Neural cell (in vitro differentiated cells): ENCODE results near the gene ANO9.

Source experiments
- MXI1 ChIP-seq: fragments of 450-650 bp; conservative IDR thresholded peaks from 2 replicates; pipeline ENCODE4 v1.6.1; 2014; ENCODE audit warnings: antibody characterized with exemption, mild to moderate bottlenecking; ENCODE audit not compliant: poor library complexity, severe bottlenecking
- POLR2AphosphoS5 ChIP-seq: IDR thresholded peaks from 2 replicates; pipeline ENCODE4 v1.6.1; 2012
- TF ChIP-seq, protein P1 (sequence below): fragments of 450-650 bp; IDR thresholded peaks from 2 replicates; pipeline ENCODE4 v1.5.1; 2014; ENCODE audit warnings: antibody characterized with exemption, mild to moderate bottlenecking, moderate library complexity; ENCODE audit not compliant: poor library complexity, severe bottlenecking

DNA sequence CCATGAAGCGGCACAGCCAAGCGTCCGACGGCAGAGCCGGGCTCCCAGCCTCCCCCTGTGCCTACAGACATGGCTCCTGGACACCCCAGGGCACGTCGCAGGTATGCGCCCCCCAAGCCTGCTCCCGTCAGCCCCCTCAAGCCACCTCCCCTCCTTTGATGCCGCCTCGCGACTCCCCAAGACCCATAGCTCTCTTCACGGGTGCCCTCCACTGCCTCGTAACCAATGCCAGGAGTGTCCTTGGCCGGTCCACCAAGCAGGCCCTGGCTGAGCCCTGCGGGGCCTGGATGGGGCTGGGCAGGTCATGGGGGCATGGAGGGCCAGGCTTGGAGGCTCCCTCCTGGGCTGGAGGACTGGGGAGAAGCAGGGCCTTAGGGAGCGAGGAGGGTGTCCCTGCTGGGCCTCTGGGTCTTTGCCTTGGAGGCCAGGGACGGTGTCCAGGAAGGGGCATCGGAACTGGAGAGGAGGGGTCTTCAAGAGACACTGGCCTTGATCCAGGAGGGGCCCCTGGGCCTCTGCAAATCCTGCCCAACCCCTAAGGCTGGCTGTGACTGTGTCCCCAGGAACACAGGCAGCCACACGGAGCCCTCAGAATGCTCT is 9.2 kb downstream of the ANO9 start:
- TF ChIP-seq, protein P1, sequence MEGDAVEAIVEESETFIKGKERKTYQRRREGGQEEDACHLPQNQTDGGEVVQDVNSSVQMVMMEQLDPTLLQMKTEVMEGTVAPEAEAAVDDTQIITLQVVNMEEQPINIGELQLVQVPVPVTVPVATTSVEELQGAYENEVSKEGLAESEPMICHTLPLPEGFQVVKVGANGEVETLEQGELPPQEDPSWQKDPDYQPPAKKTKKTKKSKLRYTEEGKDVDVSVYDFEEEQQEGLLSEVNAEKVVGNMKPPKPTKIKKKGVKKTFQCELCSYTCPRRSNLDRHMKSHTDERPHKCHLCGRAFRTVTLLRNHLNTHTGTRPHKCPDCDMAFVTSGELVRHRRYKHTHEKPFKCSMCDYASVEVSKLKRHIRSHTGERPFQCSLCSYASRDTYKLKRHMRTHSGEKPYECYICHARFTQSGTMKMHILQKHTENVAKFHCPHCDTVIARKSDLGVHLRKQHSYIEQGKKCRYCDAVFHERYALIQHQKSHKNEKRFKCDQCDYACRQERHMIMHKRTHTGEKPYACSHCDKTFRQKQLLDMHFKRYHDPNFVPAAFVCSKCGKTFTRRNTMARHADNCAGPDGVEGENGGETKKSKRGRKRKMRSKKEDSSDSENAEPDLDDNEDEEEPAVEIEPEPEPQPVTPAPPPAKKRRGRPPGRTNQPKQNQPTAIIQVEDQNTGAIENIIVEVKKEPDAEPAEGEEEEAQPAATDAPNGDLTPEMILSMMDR = no peak
- TF ChIP-seq POLR2AphosphoS5 = no peak
- no peak for TF ChIP-seq MXI1
